Measurements from ENCODE around the gene AGAP2. TPM values are rescaled to one million over a fixed set of nuclear protein-coding genes. Genes with fewer than 3 reads are reported as not detected.

Gene AGAP2
- total and polyA plus RNA-seq, 9 of the 15 experiments (the other 6 are each of a cell fraction or from before 2014, with no cell fraction given) = 0.04 to 0.77 (median 0.28) TPM; not detected in 1

GRCh38 chr12:57726151-57726883 is 12.2 kb downstream of the AGAP2 start:
- FAIRE-seq = no peak
- TF ChIP-seq POLR2G (IDR thresholded peaks at IDR 0.05; ENCODE audit: low read depth, low read length) = peak; percentile 28; the same call in 1 of the 2 replicates
- TF ChIP-seq, protein P1, sequence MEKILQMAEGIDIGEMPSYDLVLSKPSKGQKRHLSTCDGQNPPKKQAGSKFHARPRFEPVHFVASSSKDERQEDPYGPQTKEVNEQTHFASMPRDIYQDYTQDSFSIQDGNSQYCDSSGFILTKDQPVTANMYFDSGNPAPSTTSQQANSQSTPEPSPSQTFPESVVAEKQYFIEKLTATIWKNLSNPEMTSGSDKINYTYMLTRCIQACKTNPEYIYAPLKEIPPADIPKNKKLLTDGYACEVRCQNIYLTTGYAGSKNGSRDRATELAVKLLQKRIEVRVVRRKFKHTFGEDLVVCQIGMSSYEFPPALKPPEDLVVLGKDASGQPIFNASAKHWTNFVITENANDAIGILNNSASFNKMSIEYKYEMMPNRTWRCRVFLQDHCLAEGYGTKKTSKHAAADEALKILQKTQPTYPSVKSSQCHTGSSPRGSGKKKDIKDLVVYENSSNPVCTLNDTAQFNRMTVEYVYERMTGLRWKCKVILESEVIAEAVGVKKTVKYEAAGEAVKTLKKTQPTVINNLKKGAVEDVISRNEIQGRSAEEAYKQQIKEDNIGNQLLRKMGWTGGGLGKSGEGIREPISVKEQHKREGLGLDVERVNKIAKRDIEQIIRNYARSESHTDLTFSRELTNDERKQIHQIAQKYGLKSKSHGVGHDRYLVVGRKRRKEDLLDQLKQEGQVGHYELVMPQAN (IDR thresholded peaks at IDR 0.05; ENCODE audit: borderline replicate concordance) = no peak
- TF ChIP-seq SIN3A (IDR thresholded peaks at IDR 0.05; ENCODE audit: borderline replicate concordance in 2 of 2, control insufficient read depth in 1 of 2, low read depth in 2 of 2, low read length in 2 of 2) = no peak
- TF ChIP-seq CTCF (IDR thresholded peaks at IDR 0.05 in 2 of 3, conservative IDR thresholded peaks at IDR 0.05 in 1 of 3; ENCODE audit: insufficient read depth in 2 of 3, low read depth in 1 of 3, low read length in 3 of 3) = peak in 2 of 3 experiments; percentile 8 to 32; a peak in 1 of 6 replicates
- TF ChIP-seq, protein P2, sequence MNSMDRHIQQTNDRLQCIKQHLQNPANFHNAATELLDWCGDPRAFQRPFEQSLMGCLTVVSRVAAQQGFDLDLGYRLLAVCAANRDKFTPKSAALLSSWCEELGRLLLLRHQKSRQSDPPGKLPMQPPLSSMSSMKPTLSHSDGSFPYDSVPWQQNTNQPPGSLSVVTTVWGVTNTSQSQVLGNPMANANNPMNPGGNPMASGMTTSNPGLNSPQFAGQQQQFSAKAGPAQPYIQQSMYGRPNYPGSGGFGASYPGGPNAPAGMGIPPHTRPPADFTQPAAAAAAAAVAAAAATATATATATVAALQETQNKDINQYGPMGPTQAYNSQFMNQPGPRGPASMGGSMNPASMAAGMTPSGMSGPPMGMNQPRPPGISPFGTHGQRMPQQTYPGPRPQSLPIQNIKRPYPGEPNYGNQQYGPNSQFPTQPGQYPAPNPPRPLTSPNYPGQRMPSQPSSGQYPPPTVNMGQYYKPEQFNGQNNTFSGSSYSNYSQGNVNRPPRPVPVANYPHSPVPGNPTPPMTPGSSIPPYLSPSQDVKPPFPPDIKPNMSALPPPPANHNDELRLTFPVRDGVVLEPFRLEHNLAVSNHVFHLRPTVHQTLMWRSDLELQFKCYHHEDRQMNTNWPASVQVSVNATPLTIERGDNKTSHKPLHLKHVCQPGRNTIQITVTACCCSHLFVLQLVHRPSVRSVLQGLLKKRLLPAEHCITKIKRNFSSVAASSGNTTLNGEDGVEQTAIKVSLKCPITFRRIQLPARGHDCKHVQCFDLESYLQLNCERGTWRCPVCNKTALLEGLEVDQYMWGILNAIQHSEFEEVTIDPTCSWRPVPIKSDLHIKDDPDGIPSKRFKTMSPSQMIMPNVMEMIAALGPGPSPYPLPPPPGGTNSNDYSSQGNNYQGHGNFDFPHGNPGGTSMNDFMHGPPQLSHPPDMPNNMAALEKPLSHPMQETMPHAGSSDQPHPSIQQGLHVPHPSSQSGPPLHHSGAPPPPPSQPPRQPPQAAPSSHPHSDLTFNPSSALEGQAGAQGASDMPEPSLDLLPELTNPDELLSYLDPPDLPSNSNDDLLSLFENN (IDR thresholded peaks at IDR 0.05; ENCODE audit: low read depth in 2 of 2, low read length in 2 of 2) = no peak
- no peak for TF ChIP-seq CBFA2T3 (IDR thresholded peaks at IDR 0.05)
- no peak for TF ChIP-seq HOMEZ (CRISPR knock-in tag; IDR thresholded peaks at IDR 0.05)

More at GRCh38 chr12:57726151-57726883, 12.2 kb downstream of the AGAP2 start:
- no peak overlapping the region for H3K27ac ChIP-seq (ENCODE audit: extremely low read depth, low read depth, low read length)
- no peaks in the 10 kb centered on the region; the same call in 1 of the 2 replicates for H3K9me3 ChIP-seq (replicated peaks; ENCODE audit: control insufficient read depth, insufficient read depth, low read depth, low read length)
- peaks cover 17 to 21% of the 10 kb centered on the region in 2 experiments for H3K27me3 ChIP-seq (ENCODE audit: control insufficient read depth in 2 of 2, insufficient read depth in 2 of 2, low read length in 2 of 2)
- in situ Hi-C loops (cut with MboI) (no loop called here), intact Hi-C loops (cut with micrococcal nuclease) (no loop called here)
- DNase-seq (ENCODE audit: extremely low read depth in 1 of 4, low spot score in 3 of 4) = peak in 1 of 4 experiments; percentile 48
- H3K4me2 ChIP-seq (ENCODE audit: insufficient read depth, low read length) = no peak overlapping the region
- CTCF ChIA-PET (ENCODE audit: low intra/inter-chr PET ratio) = no interaction called here
- no TSS peak for BruUV-seq (replicated peaks)
- ATAC-seq = no peak
- peaks cover under 1% of the 10 kb centered on the region for H3K9me1 ChIP-seq (ENCODE audit: control insufficient read depth, insufficient read depth, low read length)
- H3K4me3 ChIP-seq = no peak overlapping the region
- peaks cover 0 to 20% of the 10 kb centered on the region in 2 experiments; a peak in 2 of 5 replicates for H3K4me1 ChIP-seq (replicated peaks in 1 of 2; ENCODE audit: control insufficient read depth in 2 of 2, insufficient read depth in 2 of 2, low read length in 2 of 2)
- H4K20me1 ChIP-seq (replicated peaks; ENCODE audit: control insufficient read depth, insufficient read depth, low read length) = no peaks in the 10 kb centered on the region; the same call in 1 of the 2 replicates
- 63% methylated on average over 22 of the region's 79 CpGs for WGBS (ENCODE audit: insufficient coverage, low coverage, missing lambda C conversion rate)
- no peak overlapping the region for H2AFZ ChIP-seq (ENCODE audit: low read depth, low read length)
- POLR2A ChIA-PET = interaction anchor here (0.6 to 0.9 kb wide), 2 partner anchors 92 to 249 kb away, joined by 4 read pairs; partner anchors contain the start of gene AVIL
- H3K9ac ChIP-seq (ENCODE audit: insufficient read depth in 1 of 2, low read depth in 2 of 2, low read length in 2 of 2) = no peak overlapping the region
- H3K79me2 ChIP-seq (ENCODE audit: control insufficient read depth, insufficient read depth, low read length) = no peaks in the 10 kb centered on the region
- 0 out of 3 replicates have a peak, but pooled peaks cover 2% of the 10 kb centered on the region for H3K36me3 ChIP-seq (ENCODE audit: control insufficient read depth, insufficient read depth, low read length)
